ENCODE measurements around the gene BCL2L11.

BCL2L11 gene

GRCh38 chr2:111165084-111165483, 44.4 kb downstream of the BCL2L11 start:
- in situ Hi-C loops (cut with MboI; ENCODE audit: low sequenced_read_pairs), result no loop called here

GRCh38 chr2:111166115-111166514, 45.4 kb downstream of the BCL2L11 start:
- in situ Hi-C loops (cut with MboI; ENCODE audit: low sequenced_read_pairs), result no loop called here

GRCh38 chr2:111167076-111167862, 46.6 kb downstream of the BCL2L11 start:
- in situ Hi-C loops (cut with MboI; ENCODE audit: low sequenced_read_pairs), result no loop called here

- in situ Hi-C loops (cut with MboI; ENCODE audit: low sequenced_read_pairs), result no loop called here
Observed at GRCh38 chr2:111167863-111168162, 47.1 kb downstream of the BCL2L11 start.

GRCh38 chr2:111168528-111169239, 48.0 kb downstream of the BCL2L11 start:
- in situ Hi-C loops (cut with MboI; ENCODE audit: low sequenced_read_pairs), result no loop called here

- in situ Hi-C loops (cut with MboI; ENCODE audit: low sequenced_read_pairs), result no loop called here
Observed at GRCh38 chr2:111169268-111169667, 48.6 kb downstream of the BCL2L11 start.

GRCh38 chr2:111169924-111170323, 49.2 kb downstream of the BCL2L11 start:
- in situ Hi-C loops (cut with MboI; ENCODE audit: low sequenced_read_pairs), result no loop called here

- in situ Hi-C loops (cut with MboI; ENCODE audit: low sequenced_read_pairs), result no loop called here
Observed at GRCh38 chr2:111171337-111171930, 50.7 kb downstream of the BCL2L11 start.

GRCh38 chr2:111172666-111173065, 52.0 kb downstream of the BCL2L11 start:
- in situ Hi-C loops (cut with MboI; ENCODE audit: low sequenced_read_pairs), result no loop called here

- in situ Hi-C loops (cut with MboI; ENCODE audit: low sequenced_read_pairs), result no loop called here
Observed at GRCh38 chr2:111173338-111173737, 52.6 kb downstream of the BCL2L11 start.

- in situ Hi-C loops (cut with MboI; ENCODE audit: low sequenced_read_pairs), result no loop called here
Observed at GRCh38 chr2:111173856-111174255, 53.1 kb downstream of the BCL2L11 start.

- in situ Hi-C loops (cut with MboI; ENCODE audit: low sequenced_read_pairs), result no loop called here
Observed at GRCh38 chr2:111175615-111176014, 54.9 kb downstream of the BCL2L11 start.

GRCh38 chr2:111176388-111176787, 55.7 kb downstream of the BCL2L11 start:
- in situ Hi-C loops (cut with MboI; ENCODE audit: low sequenced_read_pairs), result no loop called here

- in situ Hi-C loops (cut with MboI; ENCODE audit: low sequenced_read_pairs), result no loop called here
Observed at GRCh38 chr2:111176867-111177266, 56.2 kb downstream of the BCL2L11 start.

GRCh38 chr2:111178296-111178695, 57.6 kb downstream of the BCL2L11 start:
- in situ Hi-C loops (cut with MboI; ENCODE audit: low sequenced_read_pairs), result no loop called here

GRCh38 chr2:111178730-111179405, 58.2 kb downstream of the BCL2L11 start:
- in situ Hi-C loops (cut with MboI; ENCODE audit: low sequenced_read_pairs), result no loop called here

- in situ Hi-C loops (cut with MboI; ENCODE audit: low sequenced_read_pairs), result no loop called here
Observed at GRCh38 chr2:111182121-111182520, 61.4 kb downstream of the BCL2L11 start.

GRCh38 chr2:111182740-111183139, 62.0 kb downstream of the BCL2L11 start:
- in situ Hi-C loops (cut with MboI; ENCODE audit: low sequenced_read_pairs), result no loop called here

GRCh38 chr2:111184725-111185310, 64.1 kb downstream of the BCL2L11 start:
- in situ Hi-C loops (cut with MboI; ENCODE audit: low sequenced_read_pairs), result no loop called here

GRCh38 chr2:111185361-111186022, 64.8 kb downstream of the BCL2L11 start:
- in situ Hi-C loops (cut with MboI; ENCODE audit: low sequenced_read_pairs), result no loop called here
